NCI-H345 treated with DMSO at 0.1 percent for 48 hours (cell line): Measurements from ENCODE around the gene MT1E.
"Not testable (repeated sequence)": the region's sequence is repeated elsewhere in the genome, so short reads cannot be mapped to it uniquely, and the experiment has no call there.

Experiments
- DNase-seq: peaks from one replicate; lab custom pipeline; 2025; ENCODE audit not compliant: unreplicated experiment; lab: John Stamatoyannopoulos, UW

MT1E gene

DNA sequence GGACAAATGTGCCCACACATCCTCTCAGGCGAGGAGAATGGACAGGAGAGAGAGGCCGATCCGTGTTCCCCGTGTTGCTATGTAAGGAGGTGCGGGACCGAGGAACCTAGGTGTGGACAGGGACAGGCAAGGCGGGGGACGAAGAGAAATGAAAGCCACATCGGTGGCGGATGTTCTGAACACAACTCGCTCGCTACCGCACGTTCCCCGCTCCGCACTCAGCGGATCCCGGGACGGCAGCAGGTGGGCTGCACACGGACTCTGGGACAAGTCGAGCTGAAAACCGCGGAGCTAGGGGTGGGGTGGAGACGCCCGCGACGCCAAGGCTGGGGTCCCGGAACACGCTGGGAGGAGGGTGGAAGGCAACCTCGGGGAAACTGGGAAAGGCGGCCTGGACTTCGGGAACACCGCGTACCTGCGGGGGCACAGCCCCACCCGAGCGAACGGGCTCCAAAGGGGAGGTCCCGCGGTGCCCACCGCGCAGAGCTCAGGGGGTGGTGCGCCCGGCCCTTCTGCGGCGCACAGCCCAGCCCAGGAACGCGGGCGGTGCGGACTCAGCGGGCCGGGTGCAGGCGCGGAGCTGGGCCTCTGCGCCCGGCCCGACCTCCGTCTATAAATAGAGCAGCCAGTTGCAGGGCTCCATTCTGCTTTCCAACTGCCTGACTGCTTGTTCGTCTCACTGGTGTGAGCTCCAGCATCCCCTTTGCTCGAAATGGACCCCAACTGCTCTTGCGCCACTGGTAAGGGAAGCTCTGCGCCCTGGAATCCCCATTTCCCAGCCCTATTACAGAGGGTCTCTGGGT lies at the start of gene MT1E:
Gene MT1E, plus strand, starts transcription at position 642 of the 803 bp plus-strand sequence. Its CDS starts 71 bp downstream, at position 713.
- no peak for DNase-seq

DNA sequence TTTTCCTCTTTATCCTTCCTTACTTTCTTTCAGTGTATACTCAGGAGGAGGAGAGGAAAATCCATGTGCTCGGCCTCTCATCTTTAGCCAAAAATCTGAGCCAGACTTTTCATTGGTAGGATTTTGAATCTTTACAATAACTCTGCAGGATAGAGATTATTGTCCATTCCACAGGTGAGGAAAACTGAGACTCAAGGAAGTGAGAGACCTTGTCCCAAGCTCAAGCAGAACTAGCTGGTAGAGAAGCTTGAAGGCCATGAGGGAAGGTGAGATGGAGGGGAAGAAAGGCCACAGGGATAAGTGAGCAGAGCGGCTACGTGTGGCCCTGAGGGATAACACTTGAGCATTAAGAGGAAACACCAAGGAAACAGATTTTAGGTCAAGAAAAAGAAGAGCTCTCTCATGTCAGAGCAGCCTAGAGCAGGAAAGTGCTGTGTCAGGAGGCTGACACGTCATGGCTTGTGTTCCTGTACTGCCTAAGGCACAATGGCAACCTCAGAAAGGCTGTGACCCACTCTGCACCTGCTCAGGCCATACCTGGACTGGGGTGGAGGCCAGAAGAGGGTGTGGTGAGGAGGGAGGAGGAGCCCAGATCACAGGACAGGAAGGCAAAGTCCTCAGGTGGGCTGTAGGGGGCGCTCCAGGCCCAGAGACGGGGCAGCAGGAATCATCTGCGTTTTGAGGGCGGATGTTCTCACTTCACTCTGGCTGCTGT lies 48.8 kb upstream of the MT1E start:
- DNase-seq = peak; percentile 30

DNA sequence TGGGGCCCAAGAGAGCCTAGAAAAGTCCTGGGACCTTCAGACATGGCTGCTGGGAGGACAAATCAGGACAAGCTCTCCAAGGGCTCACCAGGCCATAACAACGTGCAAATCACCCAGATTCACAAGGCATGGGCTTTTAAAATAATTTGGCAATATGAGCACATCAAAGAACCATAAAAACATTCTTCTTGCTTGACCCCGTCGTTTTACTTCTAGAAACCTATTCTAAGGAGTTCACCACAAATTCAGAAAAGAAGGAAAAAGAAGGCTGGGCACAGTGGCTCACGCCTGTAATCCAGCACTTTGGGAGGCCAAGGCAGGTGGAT lies 48.3 kb upstream of the MT1E start:
- no peak for DNase-seq

DNA sequence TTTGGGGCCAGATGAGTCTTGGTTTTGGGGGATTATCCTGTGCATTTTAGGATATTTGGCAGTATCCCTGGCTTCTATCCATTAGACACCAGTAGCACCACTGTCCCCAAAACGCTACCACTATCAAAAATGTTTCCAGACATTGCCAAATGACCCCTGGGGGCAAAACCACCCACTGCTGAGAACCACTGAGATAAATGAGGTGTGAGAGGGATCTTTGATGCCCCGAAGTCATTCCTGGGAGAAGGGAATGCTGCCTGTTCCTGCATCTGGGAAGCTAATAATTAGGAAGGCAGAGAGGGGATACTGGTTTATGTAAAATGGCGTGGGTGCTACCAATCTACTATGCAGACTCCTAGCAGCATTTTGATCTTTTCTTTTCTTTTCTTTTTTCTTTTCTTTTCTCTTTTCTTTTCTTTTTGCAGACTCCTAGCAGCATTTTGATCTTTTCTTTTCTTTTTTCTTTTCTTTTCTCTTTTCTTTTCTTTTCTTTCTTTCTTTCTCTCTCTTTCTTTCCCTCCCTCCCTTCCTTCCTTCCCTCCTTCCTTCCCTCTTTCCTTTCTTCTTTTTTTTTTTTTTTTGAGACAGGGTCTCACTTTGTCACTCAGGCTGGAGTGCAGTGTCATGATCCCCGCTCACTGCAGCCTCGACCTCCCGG lies 45.1 kb upstream of the MT1E start:
- no peak for DNase-seq

DNA sequence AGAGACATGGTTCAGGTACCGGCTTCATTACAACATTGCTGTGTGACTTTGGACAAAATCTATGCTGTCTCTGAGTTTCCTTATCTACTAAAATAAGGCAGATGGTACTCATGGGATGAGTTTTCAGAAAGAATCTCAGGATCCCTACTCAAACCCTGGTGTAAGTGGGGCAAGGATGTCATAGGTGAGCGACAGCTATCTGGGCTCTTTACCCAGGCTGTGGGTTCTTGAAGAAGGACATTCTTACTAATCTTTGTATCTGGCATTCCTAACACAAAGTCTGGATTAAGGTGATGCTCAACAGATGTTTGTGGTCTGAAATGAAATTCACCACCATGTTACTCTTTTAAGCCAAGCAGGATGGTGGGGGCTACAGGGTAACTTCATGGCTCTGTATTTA lies 42.7 kb upstream of the MT1E start:
- DNase-seq = not testable (repeated sequence)

DNA sequence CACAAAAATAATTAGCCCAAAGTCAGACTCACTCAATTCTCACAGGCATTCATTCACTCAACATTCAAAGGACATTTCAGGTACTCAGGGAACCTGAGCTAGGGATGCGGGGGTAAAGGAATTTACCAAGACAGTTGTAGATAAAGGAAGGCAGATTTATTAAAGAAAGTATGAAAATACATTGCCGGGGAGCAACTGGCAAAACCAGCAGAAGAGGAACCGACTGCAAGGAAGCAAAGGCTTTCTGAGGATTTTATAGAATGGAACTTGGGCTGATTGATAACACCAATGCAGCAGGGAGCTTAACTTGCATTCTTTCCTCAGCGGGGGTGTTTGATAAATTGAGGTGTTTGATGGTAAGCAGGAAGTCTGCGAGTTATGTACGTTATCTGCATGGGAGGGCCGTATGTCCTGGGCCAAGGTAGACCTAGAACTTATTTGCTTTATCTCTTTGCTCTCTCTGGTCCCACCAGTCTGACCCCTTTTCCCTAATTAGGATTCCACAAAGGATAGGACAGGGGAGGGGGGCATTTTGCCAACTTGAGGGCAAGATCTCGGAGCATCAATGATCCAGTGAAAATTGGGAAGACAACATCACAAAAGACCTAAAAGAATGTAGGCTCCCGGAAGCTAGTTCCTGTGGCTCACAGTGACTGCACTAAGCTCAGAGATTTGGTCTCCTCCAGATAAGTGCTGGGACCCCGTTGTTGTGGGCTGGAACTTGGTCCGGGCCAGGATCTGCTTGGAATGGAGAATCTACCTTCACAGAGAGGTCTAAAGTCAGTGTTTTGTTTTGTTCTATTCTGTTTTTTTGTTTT lies 42.0 kb upstream of the MT1E start:
- DNase-seq = no peak

DNA sequence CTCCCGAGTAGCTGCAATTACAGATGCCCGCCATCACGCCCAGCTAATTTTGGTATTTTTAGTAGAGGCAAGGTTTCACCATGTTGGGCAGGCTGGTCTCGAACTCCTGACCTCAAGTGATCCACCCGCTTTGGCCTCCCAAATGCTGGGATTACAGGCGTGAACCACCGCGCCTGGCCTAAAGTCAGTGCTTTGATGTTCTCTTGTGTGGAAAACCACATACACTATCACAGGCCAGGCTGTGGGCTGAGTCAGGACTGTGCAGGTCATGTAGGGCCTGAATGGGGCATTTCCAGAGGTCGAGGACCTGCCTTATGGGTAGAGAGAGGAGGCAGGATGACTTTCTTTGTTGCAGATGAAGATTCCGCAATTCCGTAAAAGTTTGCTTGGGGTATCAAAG lies 41.3 kb upstream of the MT1E start:
- no peak for DNase-seq

DNA sequence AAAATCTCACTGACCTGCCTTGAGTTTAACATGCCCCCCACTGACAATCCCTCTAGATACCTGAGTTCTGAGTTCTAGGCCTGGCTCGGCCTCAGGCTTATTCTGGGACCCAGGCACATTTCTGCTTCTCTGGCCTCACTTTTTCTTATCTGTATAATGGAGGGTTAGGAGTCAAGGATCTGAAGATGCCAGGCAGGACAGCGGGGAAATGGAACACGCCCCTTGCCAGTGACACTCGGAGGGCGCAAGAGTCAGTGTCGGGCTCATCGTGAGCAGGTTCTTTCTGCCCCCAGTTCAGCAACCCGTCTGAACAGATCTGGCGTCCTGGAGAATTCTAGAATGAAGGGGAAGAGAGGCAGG lies 36.8 kb upstream of the MT1E start:
- no peak for DNase-seq

DNA sequence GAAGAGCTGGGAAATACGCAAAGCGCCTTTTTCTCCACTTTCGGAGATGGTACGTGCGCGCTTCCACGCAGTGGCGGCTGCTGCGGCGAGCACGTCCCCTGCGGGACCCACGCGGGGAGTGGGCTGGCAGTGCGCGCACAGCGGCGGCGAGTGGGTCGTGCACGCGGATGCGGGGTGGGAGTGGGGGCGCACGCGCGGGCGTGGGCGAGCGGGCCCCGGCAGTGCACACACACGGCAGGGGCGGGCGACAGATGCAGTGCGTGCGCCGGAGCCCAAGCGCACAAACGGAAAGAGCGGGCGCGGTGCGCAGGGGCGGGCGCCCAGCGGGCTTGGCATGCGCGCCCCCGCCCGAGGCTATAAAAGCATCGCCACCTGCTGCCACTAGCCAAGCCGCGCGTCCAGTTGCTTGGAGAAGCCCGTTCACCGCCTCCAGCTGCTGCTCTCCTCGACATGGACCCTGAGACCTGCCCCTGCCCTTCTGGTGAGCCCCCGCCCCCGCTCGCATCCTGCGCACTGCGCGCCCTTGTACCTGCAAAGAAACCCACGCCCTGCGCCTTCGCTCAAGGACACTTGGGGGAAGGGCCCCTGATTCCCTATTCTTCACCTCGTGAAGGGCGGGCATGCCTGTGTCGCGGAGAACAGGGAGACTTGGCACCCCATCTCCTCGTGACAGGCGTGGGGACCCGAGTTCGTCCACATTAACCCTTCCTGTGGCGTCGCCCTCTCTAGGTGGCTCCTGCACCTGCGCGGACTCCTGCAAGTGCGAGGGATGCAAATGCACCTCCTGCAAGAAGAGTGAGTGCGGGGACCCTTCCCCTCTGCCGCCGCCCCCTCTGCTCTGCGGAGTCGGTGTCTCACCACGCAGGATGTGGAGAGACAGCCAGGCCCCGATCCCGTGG lies 36.2 kb upstream of the MT1E start, which contains the start of gene MT3:
Gene MT3, plus strand, starts transcription at position 388 of the 899 bp plus-strand sequence. Its CDS starts 63 bp downstream, at position 451.
- peak; percentile 16 for DNase-seq

DNA sequence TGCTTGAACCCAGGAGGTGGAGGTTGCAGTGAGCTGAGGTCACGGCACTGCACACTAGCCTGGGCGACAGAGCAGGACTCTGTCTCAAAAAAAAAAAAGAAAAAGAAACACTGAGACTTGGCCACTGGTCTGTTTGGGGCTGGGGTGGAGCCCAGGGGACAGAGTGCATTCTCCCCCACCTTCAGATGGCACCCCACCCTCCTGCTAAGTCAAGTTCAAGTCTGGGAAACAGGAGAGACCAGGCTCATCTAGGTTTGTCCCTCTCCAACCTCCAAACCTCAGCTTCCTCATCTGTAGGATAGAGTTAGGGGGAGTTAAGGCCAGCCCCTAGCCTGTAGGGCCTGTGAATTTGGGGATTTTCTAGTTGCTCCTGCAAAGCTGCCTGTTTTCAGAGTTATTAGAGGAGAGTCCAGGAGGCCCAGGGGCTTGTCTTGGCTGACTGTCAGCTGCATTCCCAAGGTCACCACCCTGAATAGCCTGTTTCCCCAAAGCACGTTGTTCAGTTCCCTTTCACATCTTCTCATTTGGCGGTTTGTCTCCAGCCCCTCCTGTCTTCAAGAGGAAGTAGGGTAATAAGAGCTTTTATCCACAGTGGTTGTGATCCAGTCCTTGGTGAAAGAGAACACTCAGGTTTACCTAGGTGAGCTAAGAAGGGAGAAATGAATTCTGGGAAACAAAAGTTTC lies 34.1 kb upstream of the MT1E start:
- no peak for DNase-seq

DNA sequence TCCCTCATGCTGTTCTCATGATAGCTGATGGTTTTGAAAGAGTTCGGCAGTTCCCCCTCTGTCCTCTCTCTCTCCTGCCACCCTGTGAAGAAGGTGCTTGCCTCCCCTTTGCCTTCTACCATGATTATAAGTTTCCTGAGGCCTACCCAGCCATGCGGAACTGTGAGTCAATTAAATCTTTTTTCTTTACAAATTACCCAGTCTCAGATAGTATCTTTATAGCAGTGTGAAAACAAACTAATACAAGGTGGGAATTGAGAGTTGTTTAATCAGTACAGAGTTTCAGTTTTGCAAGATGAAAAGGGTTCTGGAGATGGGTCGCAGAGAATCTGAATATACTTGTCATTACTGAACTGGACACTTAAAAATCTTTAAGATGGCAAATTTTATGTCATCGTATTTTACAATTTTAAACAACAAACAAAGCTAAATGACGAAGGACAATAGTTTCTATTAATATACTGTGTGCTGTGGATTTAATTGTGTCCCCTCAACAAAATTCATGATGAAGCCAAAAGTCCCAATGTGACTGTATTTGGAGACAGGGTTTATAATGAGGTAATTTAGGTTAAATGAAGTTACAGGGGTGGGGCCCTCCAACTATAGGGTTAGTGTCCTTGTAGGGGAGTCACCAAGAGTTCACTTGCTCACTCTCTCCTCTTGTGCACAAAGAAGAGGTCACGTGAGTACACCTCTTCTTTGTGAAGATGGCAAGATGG lies 31.8 kb upstream of the MT1E start:
- no peak for DNase-seq

DNA sequence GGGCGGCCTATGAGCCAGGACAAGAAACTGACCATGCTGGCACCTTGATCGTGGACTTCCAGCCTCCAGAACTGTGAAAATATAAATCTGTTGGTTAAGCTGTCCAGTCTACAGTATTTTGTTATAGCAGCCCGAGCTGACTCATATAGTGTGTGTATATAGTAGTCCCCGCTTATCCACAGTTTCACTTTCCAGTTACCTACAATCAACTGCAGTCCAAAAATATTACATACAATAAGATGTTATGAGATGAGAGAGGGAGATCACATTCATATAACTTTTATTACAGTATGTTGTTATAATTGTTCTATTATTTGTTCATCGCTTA lies 31.3 kb upstream of the MT1E start:
- no peak for DNase-seq

DNA sequence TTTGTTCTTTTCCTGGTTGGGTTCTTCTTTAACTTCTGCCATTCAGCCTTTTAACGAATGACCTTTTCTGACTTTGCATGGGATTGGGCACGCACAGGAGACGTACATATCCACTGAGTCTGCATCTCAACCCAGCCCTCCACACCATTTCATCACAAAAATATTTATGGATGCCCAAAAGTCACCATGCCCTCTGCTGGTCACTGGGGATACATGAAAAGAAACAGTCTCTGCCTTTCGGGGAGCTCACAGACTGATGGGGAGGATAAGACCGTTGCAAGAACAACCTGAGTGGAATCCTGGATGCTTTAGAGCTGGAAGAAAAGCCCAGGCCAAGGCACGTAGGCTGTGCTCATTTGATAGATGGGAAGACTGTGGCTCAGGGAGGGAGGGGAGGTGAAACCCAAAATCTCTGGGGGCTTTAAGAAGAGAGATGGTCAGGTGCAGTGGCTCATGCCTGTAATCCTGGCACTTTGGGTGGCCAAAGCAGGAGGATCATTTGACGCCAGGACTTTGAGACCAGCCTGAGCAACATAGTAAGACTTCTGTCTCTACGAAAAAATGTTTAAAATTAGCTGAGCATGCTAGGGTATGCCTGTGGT lies 25.1 kb upstream of the MT1E start:
- DNase-seq = peak; percentile 27

DNA sequence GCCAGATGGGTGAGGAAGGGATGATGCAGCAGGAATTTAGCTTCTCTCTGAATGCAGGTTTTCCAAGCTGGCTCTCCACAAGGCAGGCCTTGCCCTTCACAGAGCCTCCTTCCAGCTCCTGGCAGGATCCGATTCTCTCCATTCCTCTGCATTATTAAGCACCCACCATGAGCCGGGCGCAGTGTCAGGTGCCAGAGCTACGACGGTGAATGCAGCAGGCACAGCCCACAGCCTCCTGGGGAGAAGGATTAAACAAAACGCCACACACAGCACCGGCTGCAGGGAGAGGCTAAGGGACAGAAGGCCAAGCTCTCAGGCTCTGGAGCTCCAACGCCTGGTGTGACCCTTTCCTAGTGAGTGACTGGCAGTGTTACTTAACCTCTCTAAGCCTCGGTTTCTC lies 24.3 kb upstream of the MT1E start:
- no peak for DNase-seq

DNA sequence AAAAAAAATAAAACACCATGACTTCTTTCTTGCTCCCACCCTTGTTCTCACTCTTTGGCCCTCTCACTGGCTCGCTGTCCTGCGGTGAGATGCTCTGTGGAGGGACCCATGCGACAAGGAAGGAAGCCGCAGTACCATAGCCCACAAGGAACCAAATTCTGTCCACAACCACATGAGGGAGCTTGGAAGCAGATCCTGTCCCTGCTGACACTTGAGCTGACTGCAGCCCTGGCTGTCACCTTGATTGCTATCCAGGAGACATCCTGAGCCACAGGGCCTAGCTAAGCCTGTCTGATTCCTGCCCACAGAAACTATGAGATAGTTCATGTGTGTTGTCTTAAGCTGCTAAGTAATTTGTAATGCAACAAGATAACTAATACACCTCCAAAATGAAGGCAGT lies 22.0 kb upstream of the MT1E start:
- no peak for DNase-seq

DNA sequence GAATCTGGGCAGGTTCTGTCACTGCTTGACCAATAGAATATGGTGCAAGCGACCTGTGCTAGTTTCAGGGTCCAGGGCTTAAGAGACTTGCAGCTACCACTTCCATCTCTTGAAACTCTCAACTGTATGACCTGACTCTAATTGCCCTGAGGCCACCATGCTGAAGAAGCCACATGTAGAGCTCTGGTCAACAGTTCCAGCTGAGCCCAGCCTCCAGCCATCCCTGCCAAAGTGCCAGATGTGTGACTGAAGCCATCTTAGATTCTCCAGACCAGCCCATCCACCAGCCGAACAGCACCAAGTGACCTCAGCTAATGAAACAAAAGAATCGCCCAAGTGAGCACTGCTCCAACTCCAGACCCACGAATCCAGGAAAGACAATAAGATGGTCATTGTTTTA lies 20.6 kb upstream of the MT1E start:
- DNase-seq = no peak

DNA sequence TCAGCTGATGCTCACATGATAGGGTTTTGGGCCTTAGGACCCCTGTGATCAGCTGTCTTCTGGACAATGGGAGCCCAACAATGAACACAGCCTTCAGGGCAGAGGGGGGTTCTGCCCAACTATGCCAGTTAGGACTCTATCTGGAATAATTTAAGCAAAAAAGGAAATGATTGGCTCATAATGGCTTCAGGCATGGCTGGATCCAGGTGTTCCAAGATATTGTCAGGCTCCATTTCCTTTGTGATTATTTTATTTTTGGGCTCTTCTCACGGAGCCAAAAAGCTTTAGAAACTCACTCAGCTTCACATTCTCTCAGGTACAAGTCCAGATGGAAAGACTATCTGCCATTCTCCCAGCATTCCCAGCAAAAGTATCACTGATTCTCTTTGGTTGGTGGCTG lies 20.1 kb upstream of the MT1E start:
- DNase-seq = no peak

DNA sequence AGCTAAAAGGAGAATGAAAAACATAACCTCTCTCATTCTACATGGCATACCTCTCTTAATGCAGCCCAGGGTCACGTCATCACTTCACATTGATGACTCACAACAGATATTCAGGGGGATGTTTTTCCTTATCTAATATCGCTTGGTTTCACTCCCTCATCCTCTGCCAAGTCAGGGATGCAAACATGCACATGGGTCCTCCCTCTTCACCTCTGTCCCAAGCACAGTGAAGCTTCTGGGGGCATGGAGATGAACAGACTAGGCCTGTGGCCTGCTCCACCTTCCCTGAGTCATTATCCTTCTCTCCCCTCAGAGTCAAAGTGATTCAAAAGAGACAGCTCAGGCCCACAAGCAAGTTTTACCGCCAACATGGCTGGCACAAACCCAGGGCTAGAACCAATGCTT lies 19.5 kb upstream of the MT1E start:
- no peak for DNase-seq
